Measurements from ENCODE around the gene ROPN1. TPM values are rescaled to one million over a fixed set of nuclear protein-coding genes. Genes with fewer than 3 reads are reported as not detected.

The ROPN1 gene
- total and polyA plus RNA-seq, 10 of the 15 experiments (the other 5 are each of a cell fraction or from before 2014, with no cell fraction given) = not detected

DNA sequence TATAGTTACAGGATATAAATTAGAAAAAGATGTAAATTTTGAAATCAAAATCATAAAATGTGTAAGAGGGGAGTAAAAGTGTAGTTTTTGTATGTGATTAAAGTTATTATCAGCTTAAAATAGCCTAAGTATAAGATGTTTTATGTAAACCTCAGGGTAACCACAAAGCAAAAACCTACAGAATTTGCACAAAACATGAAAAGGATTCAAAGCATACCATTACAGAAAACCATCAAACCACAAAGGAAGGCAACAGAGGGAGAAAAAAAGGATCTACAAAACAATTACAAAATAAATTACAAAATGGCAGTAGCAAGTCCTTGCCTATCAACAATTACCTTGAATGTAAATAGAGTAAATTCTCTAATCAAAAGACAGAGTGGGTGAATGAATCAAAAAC, 71.1 kb downstream of the ROPN1 start:
- BruUV-seq (replicated peaks) = no TSS peak

More for the DNA sequence above, 71.1 kb downstream of the ROPN1 start:
- no peak for FAIRE-seq
- no peak overlapping the region for H3K4me2 ChIP-seq (ENCODE audit: control insufficient read depth, insufficient read depth)
- in situ Hi-C loops (cut with MboI) (no loop called here), intact Hi-C loops (cut with micrococcal nuclease; ENCODE audit: unreplicated experiment) (no loop called here)
- H3K9ac ChIP-seq (ENCODE audit: control insufficient read depth, insufficient read depth, low read length) = no peak overlapping the region
- CTCF ChIA-PET = no interaction called here
- H3K79me2 ChIP-seq (ENCODE audit: control insufficient read depth, insufficient read depth, low read length) = no peaks in the 10 kb centered on the region
- POLR2A ChIA-PET = no interaction called here
- RAD21 ChIA-PET (ENCODE audit: unreplicated experiment) = no interaction called here
- no peak overlapping the region for H3K4me3 ChIP-seq
- SMC1A ChIA-PET (ENCODE audit: uncharacterized antibody, unreplicated experiment) = no interaction called here
- TF ChIP-seq MYC (IDR thresholded peaks at IDR 0.05; ENCODE audit: insufficient read depth, insufficient read length, insufficient replicate concordance, low read length, severe bottlenecking) (no peak), PAX5 (IDR thresholded peaks at IDR 0.05; ENCODE audit: borderline replicate concordance, low read depth, low read length) (no peak), NR2C2 (IDR thresholded peaks at IDR 0.05; ENCODE audit: borderline replicate concordance, control insufficient read depth, insufficient read length, low read depth) (no peak), KDM1A (IDR thresholded peaks at IDR 0.05; ENCODE audit: borderline replicate concordance) (no peak), GABPA (IDR thresholded peaks at IDR 0.05; ENCODE audit: low read depth) (no peak), MTA2 (IDR thresholded peaks at IDR 0.05; ENCODE audit: low read depth) (no peak), SMAD5 (IDR thresholded peaks at IDR 0.05; ENCODE audit: low read depth) (no peak), IKZF2 (IDR thresholded peaks at IDR 0.05) (no peak), POU2F2 (IDR thresholded peaks at IDR 0.05; ENCODE audit: borderline replicate concordance, low read depth, low read length) (no peak)
- TF ChIP-seq, protein P1, sequence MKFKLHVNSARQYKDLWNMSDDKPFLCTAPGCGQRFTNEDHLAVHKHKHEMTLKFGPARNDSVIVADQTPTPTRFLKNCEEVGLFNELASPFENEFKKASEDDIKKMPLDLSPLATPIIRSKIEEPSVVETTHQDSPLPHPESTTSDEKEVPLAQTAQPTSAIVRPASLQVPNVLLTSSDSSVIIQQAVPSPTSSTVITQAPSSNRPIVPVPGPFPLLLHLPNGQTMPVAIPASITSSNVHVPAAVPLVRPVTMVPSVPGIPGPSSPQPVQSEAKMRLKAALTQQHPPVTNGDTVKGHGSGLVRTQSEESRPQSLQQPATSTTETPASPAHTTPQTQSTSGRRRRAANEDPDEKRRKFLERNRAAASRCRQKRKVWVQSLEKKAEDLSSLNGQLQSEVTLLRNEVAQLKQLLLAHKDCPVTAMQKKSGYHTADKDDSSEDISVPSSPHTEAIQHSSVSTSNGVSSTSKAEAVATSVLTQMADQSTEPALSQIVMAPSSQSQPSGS (IDR thresholded peaks at IDR 0.05; ENCODE audit: low read length) = no peak
- TF ChIP-seq, protein P2, sequence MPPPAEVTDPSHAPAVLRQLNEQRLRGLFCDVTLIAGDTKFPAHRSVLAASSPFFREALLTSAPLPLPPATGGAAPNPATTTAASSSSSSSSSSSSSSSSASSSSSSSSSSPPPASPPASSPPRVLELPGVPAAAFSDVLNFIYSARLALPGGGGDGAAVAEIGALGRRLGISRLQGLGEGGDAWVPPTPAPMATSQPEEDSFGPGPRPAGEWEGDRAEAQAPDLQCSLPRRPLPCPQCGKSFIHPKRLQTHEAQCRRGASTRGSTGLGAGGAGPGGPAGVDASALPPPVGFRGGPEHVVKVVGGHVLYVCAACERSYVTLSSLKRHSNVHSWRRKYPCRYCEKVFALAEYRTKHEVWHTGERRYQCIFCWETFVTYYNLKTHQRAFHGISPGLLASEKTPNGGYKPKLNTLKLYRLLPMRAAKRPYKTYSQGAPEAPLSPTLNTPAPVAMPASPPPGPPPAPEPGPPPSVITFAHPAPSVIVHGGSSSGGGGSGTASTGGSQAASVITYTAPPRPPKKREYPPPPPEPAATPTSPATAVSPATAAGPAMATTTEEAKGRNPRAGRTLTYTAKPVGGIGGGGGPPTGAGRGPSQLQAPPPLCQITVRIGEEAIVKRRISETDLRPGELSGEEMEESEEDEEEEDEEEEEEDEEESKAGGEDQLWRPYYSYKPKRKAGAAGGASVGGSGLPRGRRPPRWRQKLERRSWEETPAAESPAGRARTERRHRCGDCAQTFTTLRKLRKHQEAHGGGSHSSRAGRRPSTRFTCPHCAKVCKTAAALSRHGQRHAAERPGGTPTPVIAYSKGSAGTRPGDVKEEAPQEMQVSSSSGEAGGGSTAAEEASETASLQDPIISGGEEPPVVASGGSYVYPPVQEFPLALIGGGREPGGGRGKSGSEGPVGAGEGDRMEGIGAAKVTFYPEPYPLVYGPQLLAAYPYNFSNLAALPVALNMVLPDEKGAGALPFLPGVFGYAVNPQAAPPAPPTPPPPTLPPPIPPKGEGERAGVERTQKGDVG (CRISPR knock-in tag; IDR thresholded peaks at IDR 0.05) = no peak
- TF ChIP-seq, protein P3, sequence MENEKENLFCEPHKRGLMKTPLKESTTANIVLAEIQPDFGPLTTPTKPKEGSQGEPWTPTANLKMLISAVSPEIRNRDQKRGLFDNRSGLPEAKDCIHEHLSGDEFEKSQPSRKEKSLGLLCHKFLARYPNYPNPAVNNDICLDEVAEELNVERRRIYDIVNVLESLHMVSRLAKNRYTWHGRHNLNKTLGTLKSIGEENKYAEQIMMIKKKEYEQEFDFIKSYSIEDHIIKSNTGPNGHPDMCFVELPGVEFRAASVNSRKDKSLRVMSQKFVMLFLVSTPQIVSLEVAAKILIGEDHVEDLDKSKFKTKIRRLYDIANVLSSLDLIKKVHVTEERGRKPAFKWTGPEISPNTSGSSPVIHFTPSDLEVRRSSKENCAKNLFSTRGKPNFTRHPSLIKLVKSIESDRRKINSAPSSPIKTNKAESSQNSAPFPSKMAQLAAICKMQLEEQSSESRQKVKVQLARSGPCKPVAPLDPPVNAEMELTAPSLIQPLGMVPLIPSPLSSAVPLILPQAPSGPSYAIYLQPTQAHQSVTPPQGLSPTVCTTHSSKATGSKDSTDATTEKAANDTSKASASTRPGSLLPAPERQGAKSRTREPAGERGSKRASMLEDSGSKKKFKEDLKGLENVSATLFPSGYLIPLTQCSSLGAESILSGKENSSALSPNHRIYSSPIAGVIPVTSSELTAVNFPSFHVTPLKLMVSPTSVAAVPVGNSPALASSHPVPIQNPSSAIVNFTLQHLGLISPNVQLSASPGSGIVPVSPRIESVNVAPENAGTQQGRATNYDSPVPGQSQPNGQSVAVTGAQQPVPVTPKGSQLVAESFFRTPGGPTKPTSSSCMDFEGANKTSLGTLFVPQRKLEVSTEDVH (IDR thresholded peaks at IDR 0.05; ENCODE audit: low read depth, partially characterized antibody) = no peak
- no peaks in the 10 kb centered on the region for H4K20me1 ChIP-seq (ENCODE audit: control insufficient read depth, insufficient read depth)
- H3K27ac ChIP-seq (ENCODE audit: control insufficient read depth, insufficient read depth) = no peak overlapping the region
- H3K36me3 ChIP-seq (ENCODE audit: control insufficient read depth in 2 of 2, insufficient read depth in 2 of 2, low read length in 1 of 2) = peaks cover 0 to 7% of the 10 kb centered on the region in 2 experiments; a peak in 3 of 4 replicates
- no peak overlapping the region for H2AFZ ChIP-seq (ENCODE audit: control insufficient read depth, low read depth, low read length)
- no peak for DNase-seq (ENCODE audit: low read depth, low spot score)
- no peaks in the 10 kb centered on the region for H3K4me1 ChIP-seq (ENCODE audit: control insufficient read depth, insufficient read depth, low read length)
- no peaks in the 10 kb centered on the region for H3K27me3 ChIP-seq (replicated peaks in 1 of 2; ENCODE audit: control insufficient read depth in 2 of 2, insufficient read depth in 2 of 2, low read length in 1 of 2)
- no peak for ATAC-seq
- peaks cover 5% of the 10 kb centered on the region for H3K9me3 ChIP-seq (replicated peaks; ENCODE audit: control insufficient read depth, insufficient read depth, low read length)
